Panc1 (cell line): ENCODE data around the gene COL26A1. TPM values are rescaled to one million over a fixed set of nuclear protein-coding genes. Genes with fewer than 3 reads are reported as not detected.

Source experiments
- ATAC-seq: fragments of 200-7000 bp; cut with Tn5 transposase; 2 replicates; pipeline ENCODE4 v1.9.1; 2020; ENCODE audit warnings: mild to moderate bottlenecking, moderate library complexity
- BruUV-seq: library from RNA; stranded (reverse); fragments of 400-500 nt; replicated peaks from 2 replicates; lab custom pipeline; 2021; lab: Mats Ljungman, UMichigan
- CTCF ChIA-PET: fragments of 300-600 bp; sonication (Branson Sonifier 250); formaldehyde crosslinking; loops from one replicate; lab custom pipeline; 2022; ENCODE audit warnings: antibody characterized with exemption; lab: Charles Lee
- POLR2A ChIA-PET: fragments of 300-600 bp; sonication (Branson Sonifier 250); formaldehyde crosslinking; loops from one replicate; lab custom pipeline; 2022; ENCODE audit warnings: antibody characterized with exemption; lab: Charles Lee
- DNase-seq: peaks from one replicate; pipeline ENCODE4 v3.0.0-alpha.2; 2010; ENCODE audit warnings: low read depth, low spot score
- H3K27ac ChIP-seq: 2 replicates; pipeline ENCODE4 v1.5.1; 2011; ENCODE audit warnings: mild to moderate bottlenecking, low read length, inconsistent platforms
- H3K27me3 ChIP-seq: fragments of 200-500 bp; sonication (Bioruptor generic); 2 replicates; pipeline ENCODE4 v1.6.0; 2014; ENCODE audit warnings: low read length, inconsistent platforms; ENCODE audit not compliant: control insufficient read depth, insufficient read depth
- H3K36me3 ChIP-seq: fragments of 200-500 bp; sonication (Bioruptor generic); 2 replicates; pipeline ENCODE4 v1.5.1; 2014; ENCODE audit warnings: inconsistent platforms, mild to moderate bottlenecking, low read length, moderate library complexity; ENCODE audit not compliant: control insufficient read depth, insufficient read depth
- H3K4me1 ChIP-seq: 2 replicates; pipeline ENCODE4 v1.5.1; 2011; ENCODE audit warnings: inconsistent platforms, mild to moderate bottlenecking, low read length, moderate library complexity; ENCODE audit not compliant: control insufficient read depth, insufficient read depth
- H3K4me3 ChIP-seq, 2 experiments: 2 replicates each; pipeline ENCODE4 v1.5.1; 2011 to 2012; ENCODE audit warnings: low read depth in 2 of 2, low read length in 2 of 2, mild to moderate bottlenecking in 2 of 2, inconsistent platforms in 1 of 2, moderate library complexity in 1 of 2
- H3K9me3 ChIP-seq: fragments of 200-500 bp; sonication (Bioruptor generic); 2 replicates; pipeline ENCODE4 v1.5.1; 2014; ENCODE audit warnings: low read depth, mild to moderate bottlenecking, inconsistent platforms, low read length, moderate library complexity; ENCODE audit not compliant: control insufficient read depth, insufficient read depth
- CTCF ChIP-seq: fragments of 450-650 bp; IDR thresholded peaks from 2 replicates; pipeline ENCODE4 v1.5.1; 2017; ENCODE audit warnings: mild to moderate bottlenecking
- POLR2AphosphoS5 ChIP-seq: IDR thresholded peaks from 2 replicates; pipeline ENCODE4 v1.6.1; 2012; ENCODE audit warnings: mild to moderate bottlenecking, low read depth, low read length, moderate library complexity
- REST ChIP-seq, 2 experiments: IDR thresholded peaks; 2 replicates each; pipeline ENCODE4 v1.6.1; 2011 to 2012; ENCODE audit warnings: low read depth in 2 of 2, control low read depth in 1 of 2, low read length in 1 of 2, mild to moderate bottlenecking in 1 of 2, moderate library complexity in 1 of 2; ENCODE audit not compliant: insufficient read depth in 1 of 2
- SIN3A ChIP-seq: IDR thresholded peaks from 2 replicates; pipeline ENCODE4 v1.6.1; 2012; ENCODE audit warnings: low read depth, mild to moderate bottlenecking, low read length, moderate library complexity, borderline replicate concordance; ENCODE audit not compliant: insufficient read depth
- TCF7L2 ChIP-seq: IDR thresholded peaks from 2 replicates; pipeline ENCODE4 v1.6.1; 2011; ENCODE audit warnings: mild to moderate bottlenecking, low read depth, low read length, inconsistent platforms
- in situ Hi-C: cut with HindIII; loops from 2 replicates; pipeline ENCODE4 v1.10.0; 2016; ENCODE audit warnings: low sequenced_read_pairs, low pct_unique_long_range_greater_than_20kb
- intact Hi-C: fragments of 100-400 bp; cut with micrococcal nuclease; formaldehyde crosslinking; loops from one replicate; pipeline ENCODE4 v1.10.0; 2022; ENCODE audit not compliant: unreplicated experiment
- total RNA-seq: library from RNA; stranded (reverse); gene quantifications from one replicate; pipeline ENCODE4 v1.2.1, GENCODE V29; 2021; ENCODE audit not compliant: unreplicated experiment

COL26A1 gene
- total RNA-seq, 1 experiment from 2014 or later = 25.8 TPM

DNA sequence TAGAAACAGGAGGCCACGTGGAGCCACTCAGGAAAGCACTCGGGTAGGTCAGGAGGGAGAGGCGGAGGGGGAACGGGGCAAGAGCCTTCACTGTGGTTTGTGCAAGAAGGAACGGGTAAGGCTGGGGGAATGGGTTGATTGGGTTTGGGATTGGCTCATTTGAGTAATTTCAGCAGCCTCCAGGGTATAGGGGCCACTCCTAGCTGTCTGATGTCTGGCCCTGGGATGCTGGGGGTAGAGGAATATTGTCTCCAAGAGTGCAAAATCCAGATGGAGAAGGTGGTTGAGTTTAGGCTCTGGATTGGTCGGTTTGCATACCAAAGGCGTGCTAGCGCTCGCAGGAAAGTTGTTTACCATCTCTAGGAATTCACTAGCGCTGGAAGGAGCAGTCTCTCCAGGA is 219.2 kb downstream of the COL26A1 start:
- H3K27me3 ChIP-seq = no peaks in the 10 kb centered on the region
- no TSS peak for BruUV-seq
- ChIA-PET CTCF (no interaction called here), POLR2A (no interaction called here)
- DNase-seq (no peak), ATAC-seq (no peak)
- no peaks in the 10 kb centered on the region for H3K9me3 ChIP-seq
- H3K27ac ChIP-seq = no peak overlapping the region
- in situ Hi-C loops (no loop called here), intact Hi-C loops (no loop called here)
- H3K36me3 ChIP-seq = no peaks in the 10 kb centered on the region
- no peak overlapping the region for H3K4me3 ChIP-seq
- TF ChIP-seq TCF7L2 = no peak
- TF ChIP-seq REST (IDR thresholded peaks at IDR 0.05; ENCODE audit: insufficient read depth in 1 of 2, low read depth in 2 of 2, low read length in 1 of 2) = no peak
- no peak for TF ChIP-seq POLR2AphosphoS5
- TF ChIP-seq CTCF = no peak
- TF ChIP-seq SIN3A = no peak
- H3K4me1 ChIP-seq = no peaks in the 10 kb centered on the region

DNA sequence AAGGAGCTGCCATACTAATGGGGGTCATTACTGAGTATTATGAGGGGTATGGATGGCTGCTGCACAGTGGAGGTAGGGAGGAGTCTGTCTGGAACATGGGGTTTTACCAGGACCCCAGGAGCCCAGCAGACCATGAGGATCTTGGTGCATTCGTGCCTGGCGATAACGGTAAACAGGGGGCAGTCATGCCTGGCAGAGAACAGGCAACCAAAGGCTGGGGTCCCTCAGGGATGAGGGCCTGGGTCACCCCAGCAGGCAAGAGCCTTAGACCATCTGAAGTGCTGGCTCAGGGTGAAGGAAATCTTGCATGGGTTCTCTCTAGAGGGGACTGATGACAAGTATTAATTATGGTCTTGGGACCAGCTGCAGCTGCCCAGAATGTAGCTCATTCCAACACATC is 220.3 kb downstream of the COL26A1 start:
- no TSS peak for BruUV-seq
- ChIA-PET POLR2A (no interaction called here), CTCF (no interaction called here)
- intact Hi-C loops = no loop called here
- no peak for ATAC-seq
- no peak for TF ChIP-seq POLR2AphosphoS5
- no peak for TF ChIP-seq CTCF
- TF ChIP-seq TCF7L2 = no peak
- TF ChIP-seq REST (IDR thresholded peaks at IDR 0.05; ENCODE audit: insufficient read depth in 1 of 2, low read depth in 2 of 2, low read length in 1 of 2) = no peak
- no peak for TF ChIP-seq SIN3A
- no peak overlapping the region for H3K27ac ChIP-seq
- no peak overlapping the region for H3K4me3 ChIP-seq
- no peaks in the 10 kb centered on the region for H3K9me3 ChIP-seq
- no peak for DNase-seq
- in situ Hi-C loops = no loop called here
- H3K27me3 ChIP-seq = no peaks in the 10 kb centered on the region
- H3K4me1 ChIP-seq = no peaks in the 10 kb centered on the region
- no peaks in the 10 kb centered on the region for H3K36me3 ChIP-seq
